T-helper 2 cell (primary cell): ENCODE data around the gene KIF22.

ENCODE experiments used
- DNase-seq, 5 experiments: peaks; one replicate each; pipeline versions ENCODE4 v3.0.0 to v3.0.0-alpha.2; 2012 to 2022

KIF22 gene

GRCh38 chr16:29841631-29842030, 51.1 kb downstream of the KIF22 start:
- no peak for DNase-seq

GRCh38 chr16:29842732-29843346, 52.3 kb downstream of the KIF22 start:
- no peak for DNase-seq

- no peak for DNase-seq
Measured at GRCh38 chr16:29843931-29844330, 53.4 kb downstream of the KIF22 start.

- no peak for DNase-seq
Measured at GRCh38 chr16:29844575-29845331, 54.2 kb downstream of the KIF22 start.

- no peak for DNase-seq
Measured at GRCh38 chr16:29845656-29846055, 55.1 kb downstream of the KIF22 start.

- DNase-seq, result peak; percentile 60 to 81 (median 72)
Measured at GRCh38 chr16:29848420-29849297, 58.1 kb downstream of the KIF22 start.

- no peak for DNase-seq
Measured at GRCh38 chr16:29849505-29849904, 59.0 kb downstream of the KIF22 start.

GRCh38 chr16:29850998-29851397, 60.4 kb downstream of the KIF22 start:
- no peak for DNase-seq

GRCh38 chr16:29852654-29853053, 62.1 kb downstream of the KIF22 start:
- no peak for DNase-seq

GRCh38 chr16:29854520-29855100, 64.1 kb downstream of the KIF22 start:
- DNase-seq, result no peak
